Vagina (tissue), 2 donors: ENCODE data around the gene RPSA. TPM values are rescaled to one million over a fixed set of nuclear protein-coding genes. Genes with fewer than 3 reads are reported as not detected.

Source experiments
- DNase-seq, 2 donors: peaks; one replicate each; pipeline ENCODE4 v3.0.0-alpha.2; 2017; ENCODE audit errors: extremely low spot score in 2 of 2
- H3K27ac ChIP-seq: fragments of 200-600 bp; sonication (generic); one replicate; pipeline ENCODE4 v1.5.1; 2019
- H3K27me3 ChIP-seq: fragments of 200-600 bp; sonication (generic); one replicate; pipeline ENCODE4 v1.5.1; 2019
- H3K36me3 ChIP-seq, 2 donors: fragments of 200-600 bp; sonication (generic); one replicate each; pipeline ENCODE4 v1.5.1; 2017 to 2019
- H3K4me1 ChIP-seq: fragments of 200-600 bp; sonication (generic); one replicate; pipeline ENCODE4 v1.5.1; 2019
- H3K4me3 ChIP-seq, 2 donors: fragments of 200-600 bp; sonication (generic); 1 replicate in 1 of 2; 2 replicates in 1 of 2; pipeline ENCODE4 v1.5.1; 2016 to 2019
- H3K9me3 ChIP-seq: fragments of 200-600 bp; sonication (generic); one replicate; pipeline ENCODE4 v1.5.1; 2019
- CTCF ChIP-seq, 3 experiments: fragments of 450-650 bp in 2 of 3; fragments of 200-600 bp in 1 of 3; sonication (generic) in 1 of 3; IDR thresholded peaks; one replicate each; pipeline ENCODE4 v1.5.1; 2017 to 2019; ENCODE audit warnings: antibody characterized with exemption in 3 of 3, mild to moderate bottlenecking in 2 of 3, moderate library complexity in 2 of 3
- POLR2A ChIP-seq, 2 donors: fragments of 450-650 bp; IDR thresholded peaks; one replicate each; pipeline ENCODE4 v1.6.1; 2017; ENCODE audit warnings: antibody characterized with exemption in 2 of 2, mild to moderate bottlenecking in 2 of 2, moderate library complexity in 2 of 2
- POLR2AphosphoS5 ChIP-seq, 2 donors: sonication (generic); formaldehyde crosslinking; IDR thresholded peaks; one replicate each; pipeline ENCODE4 v1.9.0; 2017; ENCODE audit warnings: antibody characterized with exemption in 2 of 2, mild to moderate bottlenecking in 2 of 2, low read depth in 1 of 2; ENCODE audit not compliant: insufficient read depth in 1 of 2
- intact Hi-C: fragments of 100-400 bp; cut with DNase I; formaldehyde crosslinking; loops from one replicate; pipeline ENCODE4 v1.15.1; 2023
- total RNA-seq: library from RNA; depleted of rRNA; stranded (reverse); fragments of >200 nt; gene quantifications from one replicate; pipeline ENCODE4 v1.2.3, GENCODE V29; 2016

RPSA gene
- total RNA-seq, result 1,049 TPM

- TF ChIP-seq POLR2A (IDR thresholded peaks at IDR 0.05) (peak in 1 of 2 donors; percentile 60), CTCF (IDR thresholded peaks at IDR 0.05) (peak in 1 of 3 experiments; percentile 41), POLR2AphosphoS5 (IDR thresholded peaks at IDR 0.05; ENCODE audit: insufficient read depth in 1 of 2, low read depth in 1 of 2) (peak; percentile 95 to 97)
- peaks cover 0 to 31% of the 10 kb centered on the region in 2 donors for H3K36me3 ChIP-seq
- intact Hi-C loops, result no loop called here
- peaks cover 32% of the 10 kb centered on the region for H3K4me1 ChIP-seq
- peak within 1 kb of the TSS; percentile 67 to 70 for H3K4me3 ChIP-seq
- DNase-seq, result peak; percentile 98 to 99
- no peaks in the 10 kb centered on the region for H3K9me3 ChIP-seq
- peak within 1 kb of the TSS; percentile 54 for H3K27ac ChIP-seq
- H3K27me3 ChIP-seq, result no peaks in the 10 kb centered on the region
Measured at GRCh38 chr3:39406368-39407258, at the start of gene RPSA. Gene RPSA, plus strand, starts transcription at chr3:39406720. Its CDS starts 934 bp downstream, at chr3:39407654.

DNA sequence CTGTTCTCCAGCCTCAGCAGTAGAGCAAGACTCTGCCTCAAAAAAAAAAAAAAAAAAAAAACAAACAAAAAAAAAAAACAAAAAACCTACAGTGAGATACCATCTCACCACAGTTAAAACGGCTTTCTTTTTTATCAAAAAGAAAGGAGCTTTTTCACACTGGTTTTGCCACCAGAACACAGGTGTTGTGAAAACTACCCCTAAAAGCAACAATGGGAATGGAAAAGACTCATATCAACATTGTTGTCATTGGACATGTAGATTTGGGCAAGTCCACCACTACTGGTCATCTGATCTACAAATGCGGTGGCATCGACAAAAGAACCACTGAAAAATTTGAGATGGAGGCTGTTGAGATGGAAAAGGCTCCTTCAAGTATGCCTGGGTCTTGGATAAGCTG, 48.2 kb upstream of the RPSA start:
- H3K4me1 ChIP-seq, result no peaks in the 10 kb centered on the region
- TF ChIP-seq POLR2A (IDR thresholded peaks at IDR 0.05), result no peak
- no peak for TF ChIP-seq CTCF (IDR thresholded peaks at IDR 0.05)
- TF ChIP-seq POLR2AphosphoS5 (IDR thresholded peaks at IDR 0.05; ENCODE audit: insufficient read depth in 1 of 2, low read depth in 1 of 2), result no peak
- no peaks in the 10 kb centered on the region for H3K27me3 ChIP-seq
- H3K36me3 ChIP-seq, result no peaks in the 10 kb centered on the region
- no peak overlapping the region for H3K27ac ChIP-seq
- no peak overlapping the region for H3K4me3 ChIP-seq
- no peak for DNase-seq
- intact Hi-C loops, result no loop called here
- no peaks in the 10 kb centered on the region for H3K9me3 ChIP-seq

GRCh38 chr3:39361252-39361927, 45.1 kb upstream of the RPSA start:
- no peak for DNase-seq
- H3K9me3 ChIP-seq, result no peaks in the 10 kb centered on the region
- H3K27ac ChIP-seq, result no peak overlapping the region
- no peaks in the 10 kb centered on the region for H3K36me3 ChIP-seq
- H3K27me3 ChIP-seq, result no peaks in the 10 kb centered on the region
- intact Hi-C loops, result no loop called here
- TF ChIP-seq POLR2A (IDR thresholded peaks at IDR 0.05) (no peak), POLR2AphosphoS5 (IDR thresholded peaks at IDR 0.05; ENCODE audit: insufficient read depth in 1 of 2, low read depth in 1 of 2) (no peak), CTCF (IDR thresholded peaks at IDR 0.05) (no peak)
- H3K4me1 ChIP-seq, result no peaks in the 10 kb centered on the region
- H3K4me3 ChIP-seq, result no peak overlapping the region

DNA sequence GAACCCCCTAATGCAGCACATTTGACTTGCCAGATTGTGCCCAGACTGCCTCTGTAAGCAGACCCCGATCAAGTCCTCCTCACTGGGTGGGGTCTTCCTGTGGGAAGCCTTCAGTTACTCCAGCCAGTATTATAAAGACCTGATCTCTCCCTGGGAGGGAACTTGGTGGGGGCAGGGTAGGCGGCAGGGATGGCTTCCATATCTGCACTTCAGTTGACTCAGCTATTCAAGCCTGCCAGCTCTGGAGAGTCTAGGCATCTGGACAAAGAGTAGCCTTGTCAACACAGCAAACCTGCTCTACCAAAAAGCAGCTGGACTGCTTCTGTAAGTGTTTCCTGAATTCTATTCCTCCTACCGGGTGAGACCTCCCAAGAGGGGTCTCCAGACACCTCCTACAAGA, 44.3 kb upstream of the RPSA start:
- Histone ChIP-seq H3K9me3 (no peaks in the 10 kb centered on the region), H3K27ac (no peak overlapping the region), H3K27me3 (no peaks in the 10 kb centered on the region), H3K36me3 (no peaks in the 10 kb centered on the region), H3K4me1 (no peaks in the 10 kb centered on the region), H3K4me3 (no peak overlapping the region)
- TF ChIP-seq CTCF (IDR thresholded peaks at IDR 0.05) (no peak), POLR2A (IDR thresholded peaks at IDR 0.05) (no peak), POLR2AphosphoS5 (IDR thresholded peaks at IDR 0.05; ENCODE audit: insufficient read depth in 1 of 2, low read depth in 1 of 2) (no peak)
- DNase-seq, result no peak
- intact Hi-C loops, result no loop called here
